Thyroid gland (tissue), 4 donors: Measurements from ENCODE around the gene AGR3. TPM values are rescaled to one million over a fixed set of nuclear protein-coding genes. Genes with fewer than 3 reads are reported as not detected.

Experiments used
- DNase-seq, 2 donors: peaks; one replicate each; pipeline ENCODE4 v3.0.0-alpha.2; 2019
- H3K27ac ChIP-seq, 3 donors: fragments of 200-600 bp; sonication (generic); 1 replicate in 2 of 3; 2 replicates in 1 of 3; pipeline ENCODE4 v1.5.1; 2016 to 2019; ENCODE audit warnings: mild to moderate bottlenecking in 1 of 3, moderate library complexity in 1 of 3
- H3K27me3 ChIP-seq: fragments of 200-600 bp; sonication (generic); one replicate; pipeline ENCODE4 v1.5.1; 2019
- H3K36me3 ChIP-seq, 2 donors: fragments of 200-600 bp; sonication (generic); one replicate each; pipeline ENCODE4 v1.5.1; 2016 to 2019
- H3K4me1 ChIP-seq, 2 donors: fragments of 200-600 bp; sonication (generic); one replicate each; pipeline ENCODE4 v1.5.1; 2017 to 2019
- H3K4me3 ChIP-seq, 3 donors: fragments of 200-600 bp; sonication (generic); replicated peaks in 1 of 3; 1 replicate in 2 of 3; 2 replicates in 1 of 3; pipeline ENCODE4 v1.5.1; 2016; ENCODE audit warnings: mild to moderate bottlenecking in 1 of 3
- H3K9me3 ChIP-seq: fragments of 200-600 bp; sonication (generic); one replicate; pipeline ENCODE4 v1.5.1; 2017
- POLR2A ChIP-seq, 2 donors: fragments of 450-650 bp; IDR thresholded peaks; one replicate each; pipeline ENCODE4 v1.6.1; 2017; ENCODE audit warnings: antibody characterized with exemption in 2 of 2, mild to moderate bottlenecking in 2 of 2, moderate library complexity in 1 of 2
- WGBS, 2 donors: methylation state at CpG; one replicate each; pipeline ENCODE4 v1.1.5; 2017; 5-methylcytosine and 5-hydroxymethylcytosine counted together
- intact Hi-C: fragments of 100-400 bp; cut with DNase I; formaldehyde crosslinking; loops from one replicate; pipeline ENCODE4 v1.15.1; 2023
- total RNA-seq, 4 donors: library from RNA; depleted of rRNA; stranded (reverse); fragments of >200 nt; gene quantifications; one replicate each; pipeline ENCODE4 v1.2.3, GENCODE V29; 2016
- TF ChIP-seq, protein P1 (sequence below), 6 experiments: fragments of 200-600 bp in 3 of 6; fragments of 450-650 bp in 3 of 6; sonication (generic) in 3 of 6; IDR thresholded peaks; one replicate each; pipeline ENCODE4 v1.5.1; 2016 to 2019; ENCODE audit warnings: antibody characterized with exemption in 6 of 6, mild to moderate bottlenecking in 2 of 6, inconsistent platforms in 1 of 6, moderate library complexity in 1 of 6

Gene AGR3
- total RNA-seq: 1 to 10 TPM in 2 of 4 donors, not detected in 2; 1.9 to 7.5 TPM

DNA sequence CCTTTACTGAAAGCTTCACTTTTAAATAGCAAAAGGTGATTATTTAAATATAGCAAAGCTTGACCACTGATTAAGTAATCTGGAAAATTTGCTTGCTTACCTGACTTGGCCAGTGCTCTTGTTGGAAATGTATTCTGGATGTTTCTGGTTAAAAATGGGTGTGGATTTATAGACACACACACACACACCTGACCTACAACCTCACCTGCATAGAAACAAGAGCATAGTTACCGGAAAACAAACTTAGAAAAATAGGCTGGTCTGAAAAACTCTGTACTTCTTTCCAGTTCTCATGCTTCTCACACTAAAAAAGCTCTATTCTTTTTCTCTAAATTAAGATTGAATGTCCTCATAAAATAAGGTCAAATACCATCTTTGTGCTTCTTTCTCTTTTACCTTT is at the start of gene AGR3:
AGR3 (minus strand) TSS at position 140 of the 400 bp plus-strand sequence. CDS start 3,365 bp downstream, outside the sequence.
- H3K4me3 ChIP-seq: no peak within 1 kb of the TSS
- WGBS, 2 donors: 56 to 77% methylated on average over 1 of the region's 1 CpG
- intact Hi-C loops: no loop called here
- no peak for TF ChIP-seq POLR2A (IDR thresholded peaks at IDR 0.05)
- TF ChIP-seq, protein P1, sequence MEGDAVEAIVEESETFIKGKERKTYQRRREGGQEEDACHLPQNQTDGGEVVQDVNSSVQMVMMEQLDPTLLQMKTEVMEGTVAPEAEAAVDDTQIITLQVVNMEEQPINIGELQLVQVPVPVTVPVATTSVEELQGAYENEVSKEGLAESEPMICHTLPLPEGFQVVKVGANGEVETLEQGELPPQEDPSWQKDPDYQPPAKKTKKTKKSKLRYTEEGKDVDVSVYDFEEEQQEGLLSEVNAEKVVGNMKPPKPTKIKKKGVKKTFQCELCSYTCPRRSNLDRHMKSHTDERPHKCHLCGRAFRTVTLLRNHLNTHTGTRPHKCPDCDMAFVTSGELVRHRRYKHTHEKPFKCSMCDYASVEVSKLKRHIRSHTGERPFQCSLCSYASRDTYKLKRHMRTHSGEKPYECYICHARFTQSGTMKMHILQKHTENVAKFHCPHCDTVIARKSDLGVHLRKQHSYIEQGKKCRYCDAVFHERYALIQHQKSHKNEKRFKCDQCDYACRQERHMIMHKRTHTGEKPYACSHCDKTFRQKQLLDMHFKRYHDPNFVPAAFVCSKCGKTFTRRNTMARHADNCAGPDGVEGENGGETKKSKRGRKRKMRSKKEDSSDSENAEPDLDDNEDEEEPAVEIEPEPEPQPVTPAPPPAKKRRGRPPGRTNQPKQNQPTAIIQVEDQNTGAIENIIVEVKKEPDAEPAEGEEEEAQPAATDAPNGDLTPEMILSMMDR (IDR thresholded peaks at IDR 0.05): no peak
- H3K27ac ChIP-seq: peak within 1 kb of the TSS in 2 of 3 donors; percentile 11 to 49
- H3K9me3 ChIP-seq: no peaks in the 10 kb centered on the region
- DNase-seq: no peak
- peaks cover 0 to 5% of the 10 kb centered on the region in 2 donors for H3K4me1 ChIP-seq
- no peaks in the 10 kb centered on the region for H3K36me3 ChIP-seq
- H3K27me3 ChIP-seq: no peaks in the 10 kb centered on the region

DNA sequence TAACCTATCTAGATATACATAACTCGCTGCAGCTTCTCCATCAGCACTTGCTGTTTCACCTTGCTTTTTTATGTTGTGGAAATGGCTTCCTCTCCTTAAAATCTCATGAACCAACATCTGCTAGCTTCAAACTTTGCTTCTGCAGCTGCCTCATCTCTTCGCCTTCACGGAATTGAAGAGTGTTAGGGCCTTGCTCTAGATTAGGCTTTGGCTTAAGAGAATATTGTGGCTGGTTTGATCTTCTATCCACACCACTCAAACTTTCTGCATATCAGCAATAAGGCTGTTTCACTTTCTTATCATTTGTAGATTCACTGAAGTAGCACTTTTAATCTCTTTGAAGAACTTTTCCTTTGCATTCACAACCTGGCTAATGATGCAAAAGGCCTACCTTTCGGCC is 49.2 kb upstream of the AGR3 start:
- TF ChIP-seq, protein P1 (IDR thresholded peaks at IDR 0.05): no peak
- TF ChIP-seq POLR2A (IDR thresholded peaks at IDR 0.05): no peak
- H3K4me3 ChIP-seq: no peak overlapping the region
- intact Hi-C loops: no loop called here
- peaks cover 33 to 49% of the 10 kb centered on the region in 2 donors for H3K4me1 ChIP-seq
- WGBS, 2 donors: 91 to 98% methylated on average over 4 of the region's 4 CpGs
- H3K27me3 ChIP-seq: no peaks in the 10 kb centered on the region
- H3K9me3 ChIP-seq: no peaks in the 10 kb centered on the region
- DNase-seq: no peak
- H3K36me3 ChIP-seq: no peaks in the 10 kb centered on the region
- H3K27ac ChIP-seq: no peak overlapping the region

DNA sequence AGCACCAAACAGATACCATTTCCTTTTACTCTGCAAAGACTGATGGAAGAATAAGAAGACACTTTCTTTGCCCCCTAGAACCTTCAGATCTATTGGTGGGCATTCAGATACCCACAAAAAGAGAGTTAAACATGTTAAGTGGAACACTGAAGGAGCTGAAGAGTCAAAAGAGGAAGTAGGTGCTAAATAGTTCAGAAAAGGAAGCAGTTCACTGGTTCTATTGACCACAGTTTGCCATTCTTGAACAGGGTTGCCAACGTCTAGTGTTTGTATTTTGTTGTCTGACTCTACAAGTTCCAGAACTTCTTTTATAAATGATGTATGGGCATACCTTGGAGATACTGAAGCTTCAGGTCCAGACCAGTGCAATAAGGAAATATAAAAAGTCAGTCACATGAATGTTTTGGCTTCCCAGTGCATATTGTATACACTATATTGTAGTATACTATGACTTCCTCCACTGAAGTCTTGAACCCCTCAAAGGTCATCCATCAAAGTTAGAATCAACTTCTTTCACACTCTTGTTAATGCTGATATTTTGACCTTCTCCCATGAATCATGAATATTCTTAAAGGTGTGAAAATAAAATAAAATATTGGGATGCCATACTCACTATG is 47.5 kb upstream of the AGR3 start:
- intact Hi-C loops: loop anchor here (10.0 kb wide), 2 partner anchors 56 to 376 kb away; no protein-coding TSS in a partner anchor
- Histone ChIP-seq H3K9me3 (no peaks in the 10 kb centered on the region), H3K4me3 (no peak overlapping the region), H3K4me1 (peaks cover 23 to 37% of the 10 kb centered on the region in 2 donors), H3K27me3 (no peaks in the 10 kb centered on the region), H3K27ac (no peak overlapping the region), H3K36me3 (no peaks in the 10 kb centered on the region)
- 72 to 81% methylated on average over 1 of the region's 1 CpG for WGBS, 2 donors
- TF ChIP-seq, protein P1 (IDR thresholded peaks at IDR 0.05): no peak
- no peak for TF ChIP-seq POLR2A (IDR thresholded peaks at IDR 0.05)
- DNase-seq: no peak

DNA sequence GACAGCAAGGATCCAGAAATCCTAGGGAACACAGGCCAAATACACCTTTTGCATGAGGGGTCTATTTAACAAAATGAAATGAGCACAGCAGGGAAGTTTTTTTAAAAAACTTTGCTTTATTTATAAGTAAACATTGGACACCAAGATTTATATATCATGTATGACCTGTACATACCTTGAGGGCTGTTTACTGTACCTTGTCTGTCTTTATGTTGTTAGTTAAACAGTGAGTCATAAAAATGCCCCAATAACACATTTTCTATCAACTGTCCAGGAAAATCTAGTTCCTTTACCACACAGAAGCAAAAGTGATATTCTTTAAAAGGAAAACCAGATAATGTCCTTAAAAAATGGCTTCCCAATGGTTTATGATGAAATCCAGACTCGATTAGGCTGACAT is 45.1 kb upstream of the AGR3 start:
- Histone ChIP-seq H3K27ac (peak overlapping the region in 1 of 3 donors; percentile 10), H3K4me3 (no peak overlapping the region), H3K4me1 (peaks cover 4 to 16% of the 10 kb centered on the region in 2 donors), H3K36me3 (no peaks in the 10 kb centered on the region), H3K27me3 (no peaks in the 10 kb centered on the region), H3K9me3 (no peaks in the 10 kb centered on the region)
- intact Hi-C loops: loop anchor here (10.0 kb wide), 2 partner anchors 58 to 378 kb away; no protein-coding TSS in a partner anchor
- DNase-seq: no peak
- TF ChIP-seq, protein P1 (IDR thresholded peaks at IDR 0.05): no peak
- TF ChIP-seq POLR2A (IDR thresholded peaks at IDR 0.05): no peak
- 94 to 100% methylated on average over 1 of the region's 1 CpG for WGBS, 2 donors

DNA sequence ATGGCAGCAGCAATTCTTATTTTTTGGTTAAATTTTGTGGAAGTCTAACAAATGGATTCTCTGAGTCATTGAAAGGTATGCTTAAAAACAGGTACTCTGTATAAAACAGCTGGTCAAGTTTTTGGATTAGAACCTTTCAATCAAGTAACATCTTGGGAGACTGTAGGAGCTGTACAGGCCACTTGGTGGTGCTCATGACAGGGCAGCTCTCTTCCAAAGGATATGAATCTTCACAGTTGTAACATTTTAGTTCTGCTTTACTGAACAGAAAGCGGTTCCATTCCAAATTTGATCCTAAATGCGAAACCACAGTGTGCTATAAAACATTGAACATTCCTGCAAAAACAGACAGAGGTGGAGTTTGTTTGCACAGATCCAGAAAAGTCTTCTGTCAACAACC is 44.5 kb upstream of the AGR3 start:
- DNase-seq: peak; percentile 62 to 64
- TF ChIP-seq POLR2A (IDR thresholded peaks at IDR 0.05): no peak
- TF ChIP-seq, protein P1 (IDR thresholded peaks at IDR 0.05): peak; percentile 59 to 87 (median 84)
- no peaks in the 10 kb centered on the region for H3K9me3 ChIP-seq
- WGBS, 2 donors: 13 to 30% methylated on average over 2 of the region's 2 CpGs
- peak overlapping the region in 1 of 3 donors; percentile 10 for H3K27ac ChIP-seq
- no peak overlapping the region for H3K4me3 ChIP-seq
- H3K36me3 ChIP-seq: no peaks in the 10 kb centered on the region
- no peaks in the 10 kb centered on the region for H3K27me3 ChIP-seq
- H3K4me1 ChIP-seq: peaks cover 6 to 22% of the 10 kb centered on the region in 2 donors
- intact Hi-C loops: loop anchor here (10.0 kb wide), 2 partner anchors 59 to 379 kb away; no protein-coding TSS in a partner anchor
